ENCODE results near the gene SLC29A4. TPM values are rescaled to one million over a fixed set of nuclear protein-coding genes. Genes with fewer than 3 reads are reported as not detected.
"Not testable (repeated sequence)": the region's sequence is repeated elsewhere in the genome, so short reads cannot be mapped to it uniquely, and the experiment has no call there.

SLC29A4 gene
- total RNA-seq, 1 donor from 2014 or later: 2.7 TPM

GRCh38 chr7:5303591-5304505, 21.1 kb downstream of the SLC29A4 start:
- no peak for DNase-seq (ENCODE audit: extremely low spot score in 2 of 2)
- no peaks in the 10 kb centered on the region for H3K9me3 ChIP-seq
- no peaks in the 10 kb centered on the region for H3K27me3 ChIP-seq
- H3K27ac ChIP-seq: no peak overlapping the region
- no peak for TF ChIP-seq POLR2A (IDR thresholded peaks at IDR 0.05)
- no peak for TF ChIP-seq POLR2AphosphoS5 (IDR thresholded peaks at IDR 0.05; ENCODE audit: insufficient read depth in 1 of 2, low read depth in 1 of 2)
- no peak for TF ChIP-seq CTCF (IDR thresholded peaks at IDR 0.05)
- H3K4me1 ChIP-seq: no peaks in the 10 kb centered on the region
- H3K36me3 ChIP-seq: peaks cover 0 to 15% of the 10 kb centered on the region in 2 donors
- intact Hi-C loops (cut with DNase I): no loop called here
- no peak overlapping the region for H3K4me3 ChIP-seq

GRCh38 chr7:5305050-5305449, 22.3 kb downstream of the SLC29A4 start:
- H3K4me3 ChIP-seq; H3K4me1 ChIP-seq; DNase-seq (ENCODE audit: extremely low spot score in 2 of 2); intact Hi-C loops (cut with DNase I); H3K9me3 ChIP-seq; H3K27ac ChIP-seq; H3K27me3 ChIP-seq: not testable (repeated sequence)
- H3K36me3 ChIP-seq: peaks cover 0 to 21% of the 10 kb centered on the region in 2 donors

GRCh38 chr7:5307221-5308142, 24.7 kb downstream of the SLC29A4 start:
- DNase-seq (ENCODE audit: extremely low spot score in 2 of 2); H3K27me3 ChIP-seq; H3K27ac ChIP-seq; H3K4me3 ChIP-seq; H3K9me3 ChIP-seq; intact Hi-C loops (cut with DNase I); H3K4me1 ChIP-seq: not testable (repeated sequence)
- H3K36me3 ChIP-seq: peaks cover 0 to 43% of the 10 kb centered on the region in 2 donors

GRCh38 chr7:5309146-5309545, 26.4 kb downstream of the SLC29A4 start:
- no peaks in the 10 kb centered on the region for H3K27me3 ChIP-seq
- no peak for DNase-seq (ENCODE audit: extremely low spot score in 2 of 2)
- intact Hi-C loops (cut with DNase I): no loop called here
- H3K36me3 ChIP-seq: peaks cover 0 to 45% of the 10 kb centered on the region in 2 donors
- H3K9me3 ChIP-seq: no peaks in the 10 kb centered on the region
- TF ChIP-seq POLR2A (IDR thresholded peaks at IDR 0.05) (no peak), POLR2AphosphoS5 (IDR thresholded peaks at IDR 0.05; ENCODE audit: insufficient read depth in 1 of 2, low read depth in 1 of 2) (no peak), CTCF (IDR thresholded peaks at IDR 0.05) (no peak)
- H3K4me3 ChIP-seq: no peak overlapping the region
- H3K4me1 ChIP-seq: no peaks in the 10 kb centered on the region
- no peak overlapping the region for H3K27ac ChIP-seq

- Histone ChIP-seq H3K9me3 (no peaks in the 10 kb centered on the region), H3K27me3 (no peaks in the 10 kb centered on the region), H3K4me1 (no peaks in the 10 kb centered on the region), H3K27ac (no peak overlapping the region), H3K36me3 (peaks cover 0 to 63% of the 10 kb centered on the region in 2 donors), H3K4me3 (no peak overlapping the region)
- intact Hi-C loops (cut with DNase I): no loop called here
- DNase-seq (ENCODE audit: extremely low spot score in 2 of 2): no peak
- no peak for TF ChIP-seq POLR2AphosphoS5 (IDR thresholded peaks at IDR 0.05; ENCODE audit: insufficient read depth in 1 of 2, low read depth in 1 of 2)
- TF ChIP-seq POLR2A (IDR thresholded peaks at IDR 0.05): no peak
- no peak for TF ChIP-seq CTCF (IDR thresholded peaks at IDR 0.05)
Measured at GRCh38 chr7:5310822-5311405, 28.2 kb downstream of the SLC29A4 start.

GRCh38 chr7:5312276-5313070, 29.7 kb downstream of the SLC29A4 start:
- H3K4me3 ChIP-seq; intact Hi-C loops (cut with DNase I); H3K9me3 ChIP-seq; DNase-seq (ENCODE audit: extremely low spot score in 2 of 2); H3K27me3 ChIP-seq; H3K4me1 ChIP-seq; H3K27ac ChIP-seq: not testable (repeated sequence)
- peaks cover 0 to 73% of the 10 kb centered on the region in 2 donors for H3K36me3 ChIP-seq
